MM.1S (cell line): ENCODE results near the gene UNK.

Source experiments
- DNase-seq: peaks from one replicate; pipeline ENCODE4 v3.0.0-alpha.2; 2015
- H2AFZ ChIP-seq: fragments of 300-600 bp; sonication (generic); 2 replicates; pipeline ENCODE4 v1.6.0; 2016; ENCODE audit warnings: antibody characterized with exemption, low read length
- H3F3A ChIP-seq: fragments of 300-600 bp; sonication (generic); 2 replicates; pipeline ENCODE4 v1.6.1; 2016; ENCODE audit warnings: mild to moderate bottlenecking, antibody characterized with exemption, low read length, moderate library complexity, mixed read lengths; ENCODE audit not compliant: insufficient read depth
- H3K27ac ChIP-seq: fragments of 300-600 bp; sonication (generic); 2 replicates; pipeline ENCODE4 v1.5.1; 2016; ENCODE audit warnings: mild to moderate bottlenecking, low read length
- H3K27me3 ChIP-seq: fragments of 300-600 bp; sonication (generic); replicated peaks from 2 replicates; pipeline ENCODE4 v1.6.0; 2016; ENCODE audit warnings: low read length; ENCODE audit not compliant: insufficient read depth
- H3K36me3 ChIP-seq: fragments of 300-600 bp; sonication (generic); replicated peaks from 2 replicates; pipeline ENCODE4 v1.6.1; 2016; ENCODE audit warnings: mild to moderate bottlenecking, low read length, mixed read lengths; ENCODE audit not compliant: insufficient read depth
- H3K4me1 ChIP-seq: fragments of 300-600 bp; sonication (generic); 2 replicates; pipeline ENCODE4 v1.6.1; 2016; ENCODE audit warnings: low read length, mixed read lengths
- H3K4me2 ChIP-seq: fragments of 300-600 bp; sonication (generic); 2 replicates; pipeline ENCODE4 v1.6.0; 2016; ENCODE audit warnings: low read depth, low read length
- H3K4me3 ChIP-seq: fragments of 300-600 bp; sonication (generic); 2 replicates; pipeline ENCODE4 v1.5.1; 2016; ENCODE audit warnings: low read length, mixed read lengths
- H3K79me2 ChIP-seq: fragments of 300-600 bp; sonication (generic); 2 replicates; pipeline ENCODE4 v1.6.1; 2016; ENCODE audit warnings: mixed run types, low read length, mixed read lengths
- H3K9ac ChIP-seq: fragments of 300-600 bp; sonication (generic); 2 replicates; pipeline ENCODE4 v1.6.1; 2016; ENCODE audit warnings: low read length, mixed read lengths
- H3K9me2 ChIP-seq: fragments of 300-600 bp; sonication (generic); replicated peaks from 2 replicates; pipeline ENCODE4 v1.6.1; 2016; ENCODE audit warnings: mild to moderate bottlenecking, low read length, mixed read lengths; ENCODE audit not compliant: insufficient read depth
- H3K9me3 ChIP-seq: fragments of 300-600 bp; sonication (generic); replicated peaks from 2 replicates; pipeline ENCODE4 v1.6.1; 2016; ENCODE audit warnings: mild to moderate bottlenecking, low read length, mixed read lengths; ENCODE audit not compliant: insufficient read depth
- H4K20me1 ChIP-seq: fragments of 300-600 bp; sonication (generic); 2 replicates; pipeline ENCODE4 v1.6.1; 2016; ENCODE audit warnings: mild to moderate bottlenecking, low read length, moderate library complexity, mixed read lengths; ENCODE audit not compliant: insufficient read depth
- EZH2 ChIP-seq: fragments of 300-600 bp; sonication (generic); optimal IDR thresholded peaks from 2 replicates; pipeline ENCODE3; 2017; ENCODE audit warnings: low read depth, mild to moderate bottlenecking, antibody characterized with exemption, low read length, mixed read lengths
- EZH2phosphoT487 ChIP-seq: fragments of 300-600 bp; sonication (generic); IDR thresholded peaks from 2 replicates; pipeline ENCODE4 v1.6.1; 2018; ENCODE audit warnings: antibody characterized with exemption, low read length
- TF ChIP-seq, protein P1 (sequence below): fragments of 300-600 bp; sonication (generic); IDR thresholded peaks from 2 replicates; pipeline ENCODE4 v1.5.1; 2016; ENCODE audit warnings: antibody characterized with exemption, low read length, mixed read lengths

Gene UNK

GRCh38 chr17:75842963-75843576 lies 58.5 kb downstream of the UNK start:
- Histone ChIP-seq H2AFZ (no peak overlapping the region), H3K4me1 (no peaks in the 10 kb centered on the region), H3K36me3 (no peaks in the 10 kb centered on the region), H3K27me3 (peaks cover 7% of the 10 kb centered on the region; the same call in 1 of the 2 replicates), H3F3A (no peaks in the 10 kb centered on the region), H3K9ac (no peak overlapping the region), H3K9me2 (no peaks in the 10 kb centered on the region), H3K4me2 (no peak overlapping the region), H3K9me3 (no peaks in the 10 kb centered on the region), H3K27ac (no peak overlapping the region), H4K20me1 (no peaks in the 10 kb centered on the region), H3K4me3 (no peak overlapping the region), H3K79me2 (no peaks in the 10 kb centered on the region)
- DNase-seq = no peak
- TF ChIP-seq, protein P1, sequence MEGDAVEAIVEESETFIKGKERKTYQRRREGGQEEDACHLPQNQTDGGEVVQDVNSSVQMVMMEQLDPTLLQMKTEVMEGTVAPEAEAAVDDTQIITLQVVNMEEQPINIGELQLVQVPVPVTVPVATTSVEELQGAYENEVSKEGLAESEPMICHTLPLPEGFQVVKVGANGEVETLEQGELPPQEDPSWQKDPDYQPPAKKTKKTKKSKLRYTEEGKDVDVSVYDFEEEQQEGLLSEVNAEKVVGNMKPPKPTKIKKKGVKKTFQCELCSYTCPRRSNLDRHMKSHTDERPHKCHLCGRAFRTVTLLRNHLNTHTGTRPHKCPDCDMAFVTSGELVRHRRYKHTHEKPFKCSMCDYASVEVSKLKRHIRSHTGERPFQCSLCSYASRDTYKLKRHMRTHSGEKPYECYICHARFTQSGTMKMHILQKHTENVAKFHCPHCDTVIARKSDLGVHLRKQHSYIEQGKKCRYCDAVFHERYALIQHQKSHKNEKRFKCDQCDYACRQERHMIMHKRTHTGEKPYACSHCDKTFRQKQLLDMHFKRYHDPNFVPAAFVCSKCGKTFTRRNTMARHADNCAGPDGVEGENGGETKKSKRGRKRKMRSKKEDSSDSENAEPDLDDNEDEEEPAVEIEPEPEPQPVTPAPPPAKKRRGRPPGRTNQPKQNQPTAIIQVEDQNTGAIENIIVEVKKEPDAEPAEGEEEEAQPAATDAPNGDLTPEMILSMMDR = no peak
- no peak for TF ChIP-seq EZH2
- TF ChIP-seq EZH2phosphoT487 = no peak

DNA sequence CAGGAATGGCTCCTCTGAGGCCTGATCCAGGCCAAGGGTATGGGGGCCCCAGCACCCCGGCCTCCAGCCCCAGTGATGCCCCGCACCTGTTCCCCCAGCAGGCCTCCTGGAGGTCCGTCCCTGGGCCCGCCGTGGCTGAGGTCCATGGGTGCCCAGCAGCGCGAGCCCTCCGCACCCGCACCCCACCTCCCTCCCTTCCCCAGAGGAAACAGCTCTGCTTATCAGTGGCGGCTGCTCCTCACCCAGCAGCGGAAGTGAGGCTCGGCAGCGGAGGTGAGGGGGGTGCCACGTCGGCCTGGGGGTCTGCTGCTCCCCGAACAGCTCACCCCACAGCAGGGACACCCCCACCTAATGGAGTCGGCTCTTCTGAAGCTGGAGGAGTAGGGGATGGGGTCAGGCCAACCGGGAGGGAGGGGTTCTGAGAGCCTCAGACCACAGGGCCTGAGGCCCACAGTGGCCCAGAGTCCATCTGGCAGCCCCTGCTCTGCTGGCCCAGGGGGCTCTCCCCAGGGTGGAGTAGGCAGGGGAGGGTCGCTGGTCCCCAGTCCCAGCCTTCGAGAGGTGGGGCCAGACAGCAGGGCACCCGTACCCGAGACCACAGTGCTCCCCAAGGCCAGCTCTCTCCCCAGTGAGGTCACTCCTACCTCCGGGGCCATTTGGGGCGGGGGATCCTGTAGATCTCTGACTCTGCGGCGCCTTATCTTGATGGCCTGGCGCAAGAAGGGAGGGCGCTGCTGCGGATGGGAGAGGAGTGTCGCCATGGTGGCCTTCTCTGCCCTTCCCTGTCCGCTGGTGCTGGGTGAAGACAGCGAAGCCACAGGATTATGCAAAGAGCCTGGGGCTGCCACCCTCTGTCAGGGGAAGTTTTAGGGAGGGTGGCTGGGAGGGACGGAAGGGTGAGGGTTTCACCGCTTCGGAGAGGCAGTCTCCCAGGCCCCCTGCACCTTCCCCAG lies 59.2 kb downstream of the UNK start, which contains the start of gene UNC13D:
Gene UNC13D (minus strand): TSS at position 828 of the 953 bp plus-strand sequence. CDS start 67 bp downstream, at position 761.
- Histone ChIP-seq H2AFZ (no peak within 1 kb of the TSS), H3K9me3 (no peaks in the 10 kb centered on the region), H3K9me2 (no peaks in the 10 kb centered on the region), H3K36me3 (no peaks in the 10 kb centered on the region), H4K20me1 (no peaks in the 10 kb centered on the region), H3K79me2 (no peaks in the 10 kb centered on the region), H3K4me3 (no peak within 1 kb of the TSS), H3K4me2 (no peak within 1 kb of the TSS), H3K27ac (no peak within 1 kb of the TSS), H3K4me1 (no peaks in the 10 kb centered on the region), H3K27me3 (peaks cover 7% of the 10 kb centered on the region; the same call in 1 of the 2 replicates), H3F3A (no peaks in the 10 kb centered on the region), H3K9ac (no peak within 1 kb of the TSS)
- TF ChIP-seq EZH2 (no peak), EZH2phosphoT487 (no peak)
- TF ChIP-seq, protein P1 = no peak
- DNase-seq = no peak

GRCh38 chr17:75844530-75845057 lies 60.0 kb downstream of the UNK start:
- Histone ChIP-seq H4K20me1 (no peaks in the 10 kb centered on the region), H3K4me2 (no peak overlapping the region), H2AFZ (no peak overlapping the region), H3K79me2 (no peaks in the 10 kb centered on the region), H3F3A (no peaks in the 10 kb centered on the region), H3K9me3 (no peaks in the 10 kb centered on the region), H3K27me3 (peaks cover 7% of the 10 kb centered on the region; the same call in 1 of the 2 replicates), H3K4me3 (no peak overlapping the region), H3K9me2 (no peaks in the 10 kb centered on the region), H3K27ac (no peak overlapping the region), H3K36me3 (no peaks in the 10 kb centered on the region), H3K4me1 (no peaks in the 10 kb centered on the region), H3K9ac (no peak overlapping the region)
- DNase-seq = no peak
- TF ChIP-seq, protein P1 = no peak
- TF ChIP-seq EZH2phosphoT487 (no peak), EZH2 (no peak)
